Heart left ventricle (tissue), 16 donors: ENCODE results near the gene PBX1. TPM values are rescaled to one million over a fixed set of nuclear protein-coding genes. Genes with fewer than 3 reads are reported as not detected.
A peak's percentile ranks its signal among the peaks of the same experiment; 100 is the strongest.

Source experiments
- ATAC-seq, 4 donors: fragments of 200-7000 bp; cut with Tn5 transposase; one replicate each; pipeline ENCODE4 v1.9.1; 2020 to 2022; ENCODE audit warnings: moderate library complexity in 4 of 4, mild to moderate bottlenecking in 3 of 4, moderate number of reproducible peaks in 1 of 4
- DNase-seq, 5 donors: peaks; one replicate each; pipeline ENCODE4 v3.0.0-alpha.2; 2020
- H3K27ac ChIP-seq, 12 donors: fragments of 200-600 bp; sonication (generic) in 4 of 12; one replicate each; pipeline versions ENCODE4 v1.5.0 to v1.8.0; 2016 to 2022; ENCODE audit warnings: mild to moderate bottlenecking in 2 of 12
- H3K27me3 ChIP-seq, 9 donors: fragments of 200-600 bp; sonication (generic) in 2 of 9; one replicate each; pipeline versions ENCODE4 v1.5.1 to v1.8.0; 2016 to 2022; ENCODE audit warnings: mild to moderate bottlenecking in 3 of 9
- H3K36me3 ChIP-seq, 9 donors: fragments of 200-600 bp; sonication (generic) in 2 of 9; one replicate each; pipeline versions ENCODE4 v1.5.0 to v1.8.0; 2018 to 2022; ENCODE audit warnings: mild to moderate bottlenecking in 2 of 9
- H3K4me1 ChIP-seq, 12 donors: fragments of 200-600 bp; sonication (generic) in 4 of 12; one replicate each; pipeline versions ENCODE4 v1.5.0 to v1.8.0; 2016 to 2022; ENCODE audit warnings: mild to moderate bottlenecking in 3 of 12
- H3K4me3 ChIP-seq, 12 donors: fragments of 200-600 bp; sonication (generic) in 4 of 12; one replicate each; pipeline versions ENCODE4 v1.5.0 to v1.8.0; 2017 to 2022; ENCODE audit warnings: mild to moderate bottlenecking in 9 of 12, moderate library complexity in 4 of 12
- H3K9me3 ChIP-seq, 12 donors: fragments of 200-600 bp; sonication (generic) in 4 of 12; one replicate each; pipeline versions ENCODE4 v1.5.0 to v1.8.0; 2016 to 2022; ENCODE audit warnings: mild to moderate bottlenecking in 1 of 12
- POLR2A ChIP-seq, 2 donors: fragments of 450-650 bp; IDR thresholded peaks; one replicate each; pipeline ENCODE4 v1.6.1; 2017; ENCODE audit warnings: antibody characterized with exemption in 2 of 2, mild to moderate bottlenecking in 2 of 2, moderate library complexity in 2 of 2
- WGBS, 4 donors: extraction: QIAGEN DNeasy Blood & Tissue Kit in 2 of 4; methylation state at CpG; one replicate each; pipeline versions ENCODE4 v1.1.5 to v1.1.7; 2013 to 2018; 5-methylcytosine and 5-hydroxymethylcytosine counted together
- intact Hi-C, 10 donors: fragments of 100-400 bp; cut with DNase I; formaldehyde crosslinking; loops; one replicate each; pipeline versions ENCODE4 v1.11.1 to v1.14.2; 2022
- polyA plus RNA-seq, 2 donors: library from polyadenylated mRNA; stranded (reverse); fragments of 200-250 nt; gene quantifications; one replicate each; pipeline ENCODE4 v1.2.3, GENCODE V29; 2013
- total RNA-seq, 9 donors: library from RNA; depleted of rRNA in 2 of 9; stranded (reverse); fragments of >200 nt in 2 of 9; fragmentation: NEBNext Ultra II Directional in 3 of 9; extraction: Animal tissue kit (Norgen Biotek cat#: 25700) in 3 of 9; gene quantifications; one replicate each; pipeline versions ENCODE4 v1.1.0 to v1.2.4, GENCODE V29; 2016 to 2023
- TF ChIP-seq, protein P1 (sequence below), 12 donors: fragments of 200-600 bp; sonication (generic) in 4 of 12; IDR thresholded peaks; one replicate each; pipeline versions ENCODE4 v1.5.0 to v1.8.0; 2018 to 2022; ENCODE audit warnings: antibody characterized with exemption in 12 of 12, mild to moderate bottlenecking in 5 of 12
- donor health status: ischemic (EF 13 %, LVEDD 7.1; RV severe dilation, severe dysfunction).
- donor health status: healthy with polysubstance abuse.
- donor health status: DM: no; HTN: yes; CAD: no.
- donor health status: DM: no; HTN: no; CAD: no.
- donor health status: ischemic (EF 25% LVEDD 6.9; RV normal size, moderate dysfunction).
- donor health status: ischemic (EF 25% LVEDD 5.7; RV mildly dilated, moderate dysfunction).
- donor health status: healthy.
- donor health status: DM: yes; HTN: yes; CAD: no.
- donor health status: ischemic (EF 35%, LVEDD 5.7; RV mildly dilated, moderate dysfunction).
- donor health status: nonischemic (EF 11% LVEDD 7.7; RV severe dilation, severe dysfunction).
- donor health status: DM: yes; HTN: yes; CAD: no.
- donor health status: PGD.
- donor health status: ischemic (EF 29% LVEDD 5.4; RV normal size, mild dysfunction).
- donor health status: nonischemic (EF 23%, LVEDD 6.1; RV moderate dilation, normal function).

The PBX1 gene
- total and polyA plus RNA-seq, 11 donors, result 15.2 to 78.2 (median 59.1) TPM

DNA sequence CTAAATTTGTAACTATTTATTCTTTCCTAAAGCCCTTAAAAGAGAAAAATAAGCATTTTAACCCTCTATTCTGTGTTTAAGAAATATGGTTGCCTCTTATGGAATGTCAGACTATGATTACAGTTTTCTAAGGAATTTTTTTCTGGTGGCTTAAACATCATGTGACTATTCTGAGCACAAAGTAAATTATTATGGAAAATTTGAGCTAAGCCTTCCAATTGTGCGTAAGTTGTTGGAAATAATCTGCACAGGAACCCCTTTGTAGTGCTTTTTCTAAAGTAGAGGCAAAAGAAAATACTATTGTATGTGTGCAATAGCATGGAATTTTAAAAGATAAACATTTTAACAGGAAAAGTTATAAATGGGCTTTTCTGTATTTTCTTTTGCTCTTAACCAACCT lies 254.8 kb downstream of the PBX1 start:
- intact Hi-C loops, result loop anchor here in 3 of 10 donors (5.0 to 10.0 kb wide), 2 partner anchors 79 to 261 kb away; no protein-coding TSS in a partner anchor
- no peaks in the 10 kb centered on the region for H3K9me3 ChIP-seq
- TF ChIP-seq POLR2A (IDR thresholded peaks at IDR 0.05), result no peak
- TF ChIP-seq, protein P1, sequence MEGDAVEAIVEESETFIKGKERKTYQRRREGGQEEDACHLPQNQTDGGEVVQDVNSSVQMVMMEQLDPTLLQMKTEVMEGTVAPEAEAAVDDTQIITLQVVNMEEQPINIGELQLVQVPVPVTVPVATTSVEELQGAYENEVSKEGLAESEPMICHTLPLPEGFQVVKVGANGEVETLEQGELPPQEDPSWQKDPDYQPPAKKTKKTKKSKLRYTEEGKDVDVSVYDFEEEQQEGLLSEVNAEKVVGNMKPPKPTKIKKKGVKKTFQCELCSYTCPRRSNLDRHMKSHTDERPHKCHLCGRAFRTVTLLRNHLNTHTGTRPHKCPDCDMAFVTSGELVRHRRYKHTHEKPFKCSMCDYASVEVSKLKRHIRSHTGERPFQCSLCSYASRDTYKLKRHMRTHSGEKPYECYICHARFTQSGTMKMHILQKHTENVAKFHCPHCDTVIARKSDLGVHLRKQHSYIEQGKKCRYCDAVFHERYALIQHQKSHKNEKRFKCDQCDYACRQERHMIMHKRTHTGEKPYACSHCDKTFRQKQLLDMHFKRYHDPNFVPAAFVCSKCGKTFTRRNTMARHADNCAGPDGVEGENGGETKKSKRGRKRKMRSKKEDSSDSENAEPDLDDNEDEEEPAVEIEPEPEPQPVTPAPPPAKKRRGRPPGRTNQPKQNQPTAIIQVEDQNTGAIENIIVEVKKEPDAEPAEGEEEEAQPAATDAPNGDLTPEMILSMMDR (IDR thresholded peaks at IDR 0.05), result no peak
- DNase-seq (no peak), ATAC-seq (no peak)
- WGBS, 4 donors, result 86 to 98% (median 88%) methylated on average over 1 of the region's 1 CpG
- H3K36me3 ChIP-seq, result peaks cover 0 to 57% (median 3%) of the 10 kb centered on the region in 9 donors
- H3K27me3 ChIP-seq, result no peaks in the 10 kb centered on the region
- peaks cover 0 to 8% (median 0%) of the 10 kb centered on the region in 12 donors for H3K4me1 ChIP-seq
- H3K27ac ChIP-seq, result no peak overlapping the region
- H3K4me3 ChIP-seq, result no peak overlapping the region

DNA sequence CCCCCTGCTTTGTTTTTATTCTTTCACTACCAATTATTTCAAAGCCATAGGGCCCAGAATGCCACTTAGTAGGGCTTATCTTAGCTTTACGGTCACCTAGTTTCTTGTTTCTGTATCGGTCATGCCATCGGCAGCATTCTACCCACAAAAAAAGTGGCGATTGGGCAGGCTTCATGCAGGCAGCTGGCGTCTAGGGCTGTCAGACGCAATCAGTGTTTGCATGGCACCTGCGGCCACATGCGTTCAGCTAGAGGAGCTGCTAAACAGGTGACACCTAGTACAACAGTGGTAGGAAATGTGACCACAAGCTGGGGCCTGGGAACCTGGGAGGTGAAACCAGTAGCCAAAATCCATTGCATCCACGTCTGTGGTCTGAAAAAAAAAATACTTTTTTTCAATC lies 262.7 kb downstream of the PBX1 start:
- no peak overlapping the region for H3K4me3 ChIP-seq
- peaks cover 0 to 45% (median 13%) of the 10 kb centered on the region in 9 donors for H3K36me3 ChIP-seq
- H3K27ac ChIP-seq, result no peak overlapping the region
- no peaks in the 10 kb centered on the region for H3K27me3 ChIP-seq
- TF ChIP-seq, protein P1 (IDR thresholded peaks at IDR 0.05), result no peak
- no peak for TF ChIP-seq POLR2A (IDR thresholded peaks at IDR 0.05)
- no peak for ATAC-seq
- H3K4me1 ChIP-seq, result peaks cover 0 to 30% (median 9%) of the 10 kb centered on the region in 12 donors
- WGBS, 4 donors, result 97 to 98% (median 97%) methylated on average over 9 of the region's 9 CpGs
- no peak for DNase-seq
- intact Hi-C loops, result loop anchor here in 2 of 10 donors (5.0 to 10.0 kb wide), 2 partner anchors 91 to 253 kb away; no protein-coding TSS in a partner anchor
- no peaks in the 10 kb centered on the region for H3K9me3 ChIP-seq

DNA sequence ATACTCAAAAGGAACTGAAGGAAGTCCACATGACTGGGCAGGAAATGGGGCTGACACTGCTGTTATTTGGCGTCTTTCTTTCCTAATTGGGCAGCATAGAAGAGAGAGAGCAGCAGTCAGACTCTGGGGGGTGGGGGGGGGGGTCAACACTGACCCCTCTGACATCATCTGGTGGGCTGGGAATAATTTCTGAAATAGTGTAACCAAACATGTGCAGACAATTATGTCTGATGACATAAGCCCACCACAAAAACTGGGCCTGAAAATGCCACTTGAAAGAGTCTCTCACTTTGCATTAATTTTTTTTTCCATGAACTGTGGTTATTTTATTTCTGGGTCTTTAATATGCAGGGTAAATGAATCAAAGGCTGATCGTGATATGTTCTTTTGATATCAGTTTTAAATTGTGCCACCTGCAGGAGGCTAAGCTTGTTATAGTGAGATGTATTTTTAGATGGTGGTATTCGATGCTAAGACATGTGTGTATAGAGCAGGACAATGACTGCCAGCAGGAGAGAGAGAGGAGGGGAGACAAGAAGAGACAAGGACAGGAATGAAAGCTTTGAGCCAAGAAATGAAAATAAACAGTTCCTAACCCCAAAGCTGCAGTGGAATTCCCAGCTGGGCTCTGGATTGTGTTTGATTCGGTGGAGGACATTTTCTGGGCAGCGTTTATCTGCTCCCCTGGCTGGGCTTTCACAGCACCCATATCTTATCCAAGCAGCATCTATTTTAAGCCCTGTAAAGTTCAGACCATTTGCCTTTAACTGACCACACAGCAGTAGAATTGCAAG lies 264.7 kb downstream of the PBX1 start:
- peaks cover 0 to 30% (median 9%) of the 10 kb centered on the region in 12 donors for H3K4me1 ChIP-seq
- TF ChIP-seq POLR2A (IDR thresholded peaks at IDR 0.05), result no peak
- TF ChIP-seq, protein P1 (IDR thresholded peaks at IDR 0.05), result peak in 3 of 12 donors; percentile 12 to 24 (median 23)
- H3K27ac ChIP-seq, result peak overlapping the region; percentile 1 to 84 (median 68)
- peak in 4 of 5 donors; percentile 40 to 55 (median 49) for DNase-seq
- H3K36me3 ChIP-seq, result peaks cover 0 to 49% (median 13%) of the 10 kb centered on the region in 9 donors
- no peak overlapping the region for H3K4me3 ChIP-seq
- intact Hi-C loops, result loop anchor here in 3 of 10 donors (2.0 to 10.0 kb wide), 3 partner anchors 89 to 251 kb away; no protein-coding TSS in a partner anchor
- peak; percentile 85 to 93 (median 89) for ATAC-seq
- WGBS, 4 donors, result 37 to 44% (median 40%) methylated on average over 5 of the region's 5 CpGs
- no peaks in the 10 kb centered on the region for H3K27me3 ChIP-seq
- no peaks in the 10 kb centered on the region for H3K9me3 ChIP-seq

DNA sequence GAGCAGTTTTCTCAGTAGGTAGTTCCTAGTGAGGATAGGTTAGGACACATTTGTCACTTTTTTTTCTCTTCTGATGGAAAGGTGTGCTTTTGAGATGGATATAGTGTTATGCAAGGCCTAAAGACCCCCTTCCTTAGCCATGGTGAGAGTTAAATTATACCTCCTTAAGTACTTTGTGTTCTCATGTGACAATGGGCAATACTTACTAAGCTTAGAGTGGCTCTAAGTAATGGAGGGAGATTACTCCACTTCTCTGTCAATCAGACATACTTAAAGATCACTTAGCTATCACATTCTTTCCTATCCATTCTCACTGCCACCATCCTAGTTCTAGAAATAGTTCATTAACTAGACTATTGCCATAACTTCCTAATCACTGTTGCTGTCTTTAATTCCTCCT lies 265.6 kb downstream of the PBX1 start:
- H3K4me1 ChIP-seq, result peaks cover 0 to 30% (median 9%) of the 10 kb centered on the region in 12 donors
- TF ChIP-seq, protein P1 (IDR thresholded peaks at IDR 0.05), result no peak
- TF ChIP-seq POLR2A (IDR thresholded peaks at IDR 0.05), result no peak
- H3K27ac ChIP-seq, result peak overlapping the region in 11 of 12 donors; percentile 34 to 84 (median 70)
- intact Hi-C loops, result loop anchor here in 3 of 10 donors (2.0 to 10.0 kb wide), 3 partner anchors 88 to 250 kb away; no protein-coding TSS in a partner anchor
- DNase-seq (no peak), ATAC-seq (peak; percentile 10 to 85 (median 54))
- peaks cover 0 to 47% (median 13%) of the 10 kb centered on the region in 9 donors for H3K36me3 ChIP-seq
- no peak overlapping the region for H3K4me3 ChIP-seq
- no peaks in the 10 kb centered on the region for H3K27me3 ChIP-seq
- H3K9me3 ChIP-seq, result no peaks in the 10 kb centered on the region
